ENCODE data around the gene ESRRA.
A peak's percentile ranks its signal among the peaks of the same experiment; 100 is the strongest.

Gene ESRRA

GRCh38 chr11:64305075-64305690, at the start of gene ESRRA:
Gene ESRRA (plus strand): TSS chr11:64305524. CDS start chr11:64307180, 1,656 bp downstream.
- DNase-seq: peak; percentile 100

GRCh38 chr11:64256300-64256699, 49.0 kb upstream of the ESRRA start:
- DNase-seq: no peak

GRCh38 chr11:64258356-64258755, 47.0 kb upstream of the ESRRA start:
- DNase-seq: no peak

- no peak for DNase-seq
Observed at GRCh38 chr11:64258946-64259532, 46.3 kb upstream of the ESRRA start.

GRCh38 chr11:64259533-64260067, 45.7 kb upstream of the ESRRA start:
- no peak for DNase-seq

- DNase-seq: no peak
Observed at GRCh38 chr11:64260147-64260708, 45.1 kb upstream of the ESRRA start.

GRCh38 chr11:64261556-64262080, 43.7 kb upstream of the ESRRA start:
- no peak for DNase-seq

- no peak for DNase-seq
Observed at GRCh38 chr11:64262271-64263002, 42.9 kb upstream of the ESRRA start.

- DNase-seq: no peak
Observed at GRCh38 chr11:64263021-64263946, 42.0 kb upstream of the ESRRA start.

GRCh38 chr11:64263947-64264317, 41.4 kb upstream of the ESRRA start:
- no peak for DNase-seq

GRCh38 chr11:64264371-64264852, 40.9 kb upstream of the ESRRA start:
- no peak for DNase-seq

GRCh38 chr11:64265176-64266160, 39.9 kb upstream of the ESRRA start:
- DNase-seq: no peak

- DNase-seq: no peak
Observed at GRCh38 chr11:64266339-64266738, 39.0 kb upstream of the ESRRA start.

- no peak for DNase-seq
Observed at GRCh38 chr11:64267207-64267945, 37.9 kb upstream of the ESRRA start.

GRCh38 chr11:64268025-64268892, 37.1 kb upstream of the ESRRA start:
- no peak for DNase-seq

GRCh38 chr11:64268893-64269539, 36.3 kb upstream of the ESRRA start:
- peak; percentile 73 for DNase-seq

GRCh38 chr11:64269540-64270220, 35.6 kb upstream of the ESRRA start:
- DNase-seq: peak; percentile 99

Measured in activated CD4-positive, alpha-beta T cell treated with anti-CD3 and anti-CD28 coated beads, Interleukin-10, Interleukin-2, amounts not matched to agents 100 ng/mL and 50 ng/mL, durations not matched to agents 16 hours and 8 hours (primary cell).